Endometrial microvascular endothelial cells (primary cell): ENCODE data around the gene SLC35B4. TPM values are rescaled to one million over a fixed set of nuclear protein-coding genes. Genes with fewer than 3 reads are reported as not detected.
"Not testable (repeated sequence)": the region's sequence is repeated elsewhere in the genome, so short reads cannot be mapped to it uniquely, and the experiment has no call there.

Experiments
- in situ Hi-C: cut with HindIII; loops from 2 replicates; pipeline ENCODE4 v1.10.0; 2017; ENCODE audit warnings: low sequenced_read_pairs, low pct_unique_long_range_greater_than_20kb; ENCODE audit errors: inconsistent ontology term
- total RNA-seq: library from RNA; depleted of rRNA; stranded (reverse); fragments of >200 nt; gene quantifications from one replicate; pipeline ENCODE4 v1.2.3, GENCODE V29; 2015; ENCODE audit errors: inconsistent ontology term

SLC35B4 gene
- total RNA-seq, 1 donor from 2014 or later, result 14.7 TPM

- in situ Hi-C loops, result no loop called here
Observed at GRCh38 chr7:134300988-134301387, 15.7 kb downstream of the SLC35B4 start.

GRCh38 chr7:134298902-134299683, 17.6 kb downstream of the SLC35B4 start:
- in situ Hi-C loops, result no loop called here

- in situ Hi-C loops, result no loop called here
Observed at GRCh38 chr7:134297489-134297888, 19.2 kb downstream of the SLC35B4 start.

DNA sequence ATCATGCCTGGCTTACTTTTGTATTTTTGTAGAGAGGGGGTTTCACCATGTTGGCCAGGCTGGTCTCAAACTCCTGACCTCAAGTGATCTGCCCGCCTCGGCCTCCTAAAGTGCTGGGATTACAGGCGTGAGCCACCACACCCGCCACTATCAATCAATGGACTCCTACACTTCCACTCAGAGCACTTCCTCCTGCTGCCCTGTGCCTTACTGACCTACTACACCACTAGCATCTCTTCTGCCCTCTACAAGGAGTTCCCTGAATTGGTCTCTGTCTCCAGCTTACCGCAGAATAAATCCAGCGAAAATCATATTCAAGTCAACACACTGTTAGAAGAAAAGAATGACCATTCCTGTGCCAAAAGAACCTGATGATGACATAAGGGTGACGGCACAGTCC, 20.7 kb downstream of the SLC35B4 start:
- in situ Hi-C loops, result not testable (repeated sequence)

GRCh38 chr7:134293002-134293740, 23.6 kb downstream of the SLC35B4 start:
- in situ Hi-C loops, result no loop called here

DNA sequence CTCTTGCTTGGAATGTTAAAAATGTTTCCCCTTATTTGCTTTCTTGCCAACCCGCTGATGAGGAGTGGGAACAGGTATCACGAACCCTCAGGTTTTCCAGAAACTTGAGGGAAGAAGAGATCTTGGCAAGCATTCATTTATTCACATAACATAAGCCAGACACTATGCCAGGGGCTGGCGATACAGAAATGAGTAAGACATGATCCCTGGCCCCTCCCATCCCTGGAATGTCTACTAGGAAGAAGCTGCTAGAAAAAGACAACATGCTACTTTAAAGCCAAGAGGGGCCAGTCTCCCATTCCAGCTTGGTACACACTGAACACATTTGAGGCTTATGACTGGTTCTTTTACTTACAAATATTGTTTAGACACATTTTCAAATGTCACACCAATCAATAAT, 26.4 kb downstream of the SLC35B4 start:
- in situ Hi-C loops, result no loop called here

- in situ Hi-C loops, result no loop called here
Observed at GRCh38 chr7:134289841-134290240, 26.9 kb downstream of the SLC35B4 start.

DNA sequence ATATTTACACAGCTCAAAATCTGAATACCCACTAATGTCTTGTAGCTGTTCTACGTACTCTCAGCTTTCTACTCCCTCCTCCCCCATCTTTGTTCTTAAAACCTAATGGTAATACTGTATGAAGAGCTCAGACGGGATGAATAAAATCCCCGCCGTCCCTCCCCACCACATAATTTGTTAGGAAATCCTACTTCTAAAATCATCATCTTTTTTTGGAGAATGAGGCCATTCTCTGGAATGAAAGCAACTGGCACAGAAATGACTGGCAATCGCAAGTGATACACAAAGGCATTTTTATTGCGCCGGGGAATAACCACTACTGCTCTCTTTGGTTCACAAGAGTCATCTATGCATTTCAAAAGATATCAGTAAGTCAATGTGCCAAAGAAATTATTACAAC, 27.3 kb downstream of the SLC35B4 start:
- in situ Hi-C loops, result no loop called here

DNA sequence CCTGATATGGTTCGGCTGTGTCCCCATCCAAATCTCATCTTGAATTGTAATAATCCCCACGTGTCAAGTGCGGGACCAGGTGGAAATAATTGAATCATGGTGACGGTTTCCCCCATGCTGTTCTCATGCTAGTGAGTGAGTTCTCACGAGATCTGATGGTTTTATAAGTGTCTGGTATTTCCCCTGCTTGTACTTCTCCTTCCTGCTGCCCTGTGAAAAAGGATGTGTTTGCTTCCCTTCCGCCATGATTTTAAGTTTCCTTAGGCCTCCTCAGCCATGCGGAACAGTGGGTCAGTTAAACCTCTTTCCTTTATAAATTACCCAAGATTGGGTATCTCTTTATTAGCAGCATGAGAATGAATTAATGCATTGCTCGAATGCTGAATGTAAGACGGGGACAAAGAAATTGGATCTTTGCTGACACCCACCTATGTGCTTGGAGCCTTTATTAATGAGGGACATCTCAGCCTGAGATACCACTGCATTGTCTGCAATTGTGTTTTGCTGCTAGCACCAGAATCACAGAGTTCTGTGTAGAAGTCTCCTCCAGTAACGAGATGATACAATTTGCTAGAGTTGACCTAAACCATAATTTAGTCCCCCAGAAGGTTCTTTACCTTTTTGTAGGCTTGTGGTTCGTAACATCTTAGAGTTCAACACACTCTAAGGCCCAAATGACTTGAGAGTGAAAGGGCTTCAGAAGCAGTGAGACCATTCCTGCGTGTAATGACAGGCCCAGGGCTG, 28.6 kb downstream of the SLC35B4 start:
- in situ Hi-C loops, result no loop called here

GRCh38 chr7:134284952-134285351, 31.8 kb downstream of the SLC35B4 start:
- in situ Hi-C loops, result no loop called here

GRCh38 chr7:134284011-134284410, 32.7 kb downstream of the SLC35B4 start:
- in situ Hi-C loops, result no loop called here

DNA sequence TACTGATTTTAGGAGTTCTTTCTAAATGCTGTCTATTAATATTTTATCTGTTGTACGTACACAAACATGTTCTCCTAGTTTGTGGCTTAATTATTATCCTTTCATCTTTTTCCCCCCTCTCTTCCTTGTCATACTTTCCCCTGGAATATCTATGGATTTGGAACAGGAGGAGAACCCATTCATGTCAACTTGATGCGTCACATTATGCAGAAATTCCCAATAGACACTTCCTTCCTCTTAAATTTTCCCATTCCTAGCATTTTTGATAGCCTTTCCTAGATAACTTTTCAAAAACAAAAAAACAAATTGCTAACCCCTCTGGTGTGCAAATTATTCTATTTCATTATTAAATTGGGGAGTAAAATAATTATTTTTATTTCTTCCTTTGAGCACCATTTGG, 36.2 kb downstream of the SLC35B4 start:
- in situ Hi-C loops, result no loop called here

DNA sequence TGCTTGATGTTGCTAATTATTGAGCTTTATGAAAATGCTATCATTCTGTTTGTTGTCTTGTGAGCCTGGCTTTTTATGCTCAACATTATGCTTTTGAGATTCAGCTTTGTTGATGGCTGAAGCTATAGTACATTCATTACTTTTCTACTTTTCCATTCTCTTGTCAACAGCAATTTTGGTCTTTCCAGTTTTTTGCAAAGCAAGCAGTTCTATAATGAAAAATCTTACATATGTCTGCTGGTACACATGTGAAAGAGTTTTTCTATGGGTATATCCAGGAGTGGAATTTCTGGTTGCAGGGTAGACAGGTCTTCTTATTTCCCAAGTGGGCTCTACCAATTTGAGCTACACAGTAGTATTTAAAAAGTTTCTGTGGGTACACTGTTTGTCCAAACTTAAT, 36.8 kb downstream of the SLC35B4 start:
- in situ Hi-C loops, result no loop called here

DNA sequence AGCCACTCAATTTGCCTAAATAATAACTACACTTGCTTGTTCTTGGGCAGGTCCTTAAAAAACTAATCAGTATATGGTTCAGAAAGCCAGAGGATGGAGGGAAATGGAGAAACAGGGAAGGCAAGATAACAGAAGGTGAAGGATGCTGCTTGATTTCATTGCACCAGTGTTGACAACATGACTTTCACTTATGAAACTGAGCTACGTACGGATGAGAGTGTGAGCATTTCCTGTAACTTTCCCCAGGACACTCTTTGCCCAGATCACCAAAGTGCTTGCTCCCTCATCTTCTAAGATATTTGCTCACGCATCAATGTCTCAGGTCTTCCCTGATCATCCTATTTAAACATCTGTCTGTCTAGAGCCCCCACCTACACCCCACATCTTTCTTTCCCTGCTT, 37.4 kb downstream of the SLC35B4 start:
- in situ Hi-C loops, result no loop called here

DNA sequence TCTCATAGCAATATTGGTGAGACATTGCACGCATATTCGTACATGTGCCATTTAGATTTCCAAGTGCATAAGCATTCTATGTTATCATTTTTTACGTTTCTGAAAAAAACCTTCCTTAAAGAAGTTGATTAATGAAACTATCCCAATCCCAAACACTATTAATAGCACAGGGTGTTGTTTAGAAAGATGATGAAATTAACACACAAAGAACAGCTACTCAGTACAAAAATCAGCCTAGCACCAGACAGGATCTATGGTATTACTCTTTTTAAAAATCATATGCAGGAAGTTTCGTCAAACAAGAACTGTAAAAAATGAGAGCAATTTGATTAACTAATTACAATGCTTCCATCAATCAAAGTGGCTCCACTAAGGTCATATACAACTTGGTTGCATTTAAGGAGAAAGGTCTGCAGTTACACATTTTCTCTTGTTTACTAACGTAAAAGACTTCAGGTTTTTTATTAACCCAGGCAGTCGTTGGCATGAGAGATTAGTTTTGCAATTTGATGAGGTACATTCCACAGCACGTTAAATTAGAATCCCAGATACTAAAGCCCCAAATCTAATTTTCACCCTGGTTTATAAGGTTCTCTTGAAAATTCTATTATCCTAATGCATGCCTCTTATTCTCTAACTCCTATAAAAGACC, 38.1 kb downstream of the SLC35B4 start:
- in situ Hi-C loops, result no loop called here

- in situ Hi-C loops, result no loop called here
Observed at GRCh38 chr7:134276951-134277350, 39.8 kb downstream of the SLC35B4 start.

GRCh38 chr7:134262322-134262721, 54.4 kb downstream of the SLC35B4 start:
- in situ Hi-C loops, result no loop called here

DNA sequence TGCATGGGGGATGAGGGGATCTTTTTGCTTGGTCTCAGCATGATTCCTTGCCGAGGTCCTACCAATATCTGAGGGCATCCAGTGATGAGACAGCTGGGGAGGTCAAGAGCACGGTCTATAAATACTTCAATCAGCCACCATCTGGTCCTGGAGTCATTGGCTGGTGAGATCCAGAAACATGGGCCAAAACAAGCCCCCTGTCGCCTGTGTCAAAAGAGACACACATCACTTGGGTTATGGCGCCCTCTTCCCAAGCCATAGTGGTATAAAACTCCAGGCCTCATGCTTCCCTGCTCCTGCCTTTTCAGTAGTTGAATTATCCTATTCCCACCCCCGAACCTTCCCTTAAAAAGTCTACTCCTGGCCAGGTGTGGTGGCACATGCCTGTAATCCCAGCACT, 60.9 kb downstream of the SLC35B4 start:
- in situ Hi-C loops, result no loop called here

DNA sequence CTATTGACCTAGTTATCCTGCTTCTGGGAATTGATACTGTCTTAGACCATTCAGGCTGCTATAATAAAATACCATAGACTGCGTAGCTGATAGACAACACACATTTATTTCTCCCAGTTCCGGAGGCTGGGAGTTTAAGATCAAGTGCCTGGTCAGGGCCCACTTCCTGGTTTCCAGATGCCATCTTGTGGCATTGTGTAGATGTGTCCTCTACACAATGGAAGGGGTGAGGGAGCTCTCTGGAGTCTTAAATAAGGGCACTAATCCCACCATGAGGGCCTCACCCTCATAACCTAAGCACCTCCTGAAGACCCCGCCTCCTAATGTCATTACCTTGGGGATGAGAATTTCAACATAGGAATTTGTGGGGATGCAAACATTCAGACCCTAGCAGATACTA, 62.4 kb downstream of the SLC35B4 start:
- in situ Hi-C loops, result no loop called here
